GM19240 (cell line): ENCODE results near the gene RUNX1.

Source experiments
- DNase-seq: peaks from one replicate; pipeline ENCODE4 v3.0.0; 2011; ENCODE audit warnings: low spot score; ENCODE audit not compliant: insufficient read length

RUNX1 gene

GRCh38 chr21:34834290-34834689 lies 214.8 kb downstream of the RUNX1 start:
- no peak for DNase-seq

GRCh38 chr21:34833465-34833864 lies 215.6 kb downstream of the RUNX1 start:
- no peak for DNase-seq

GRCh38 chr21:34830386-34831170 lies 218.5 kb downstream of the RUNX1 start:
- DNase-seq: no peak

GRCh38 chr21:34827445-34828235 lies 221.5 kb downstream of the RUNX1 start:
- no peak for DNase-seq

- no peak for DNase-seq
Observed at GRCh38 chr21:34826836-34827235, 222.3 kb downstream of the RUNX1 start.

GRCh38 chr21:34825948-34826548 lies 223.1 kb downstream of the RUNX1 start:
- no peak for DNase-seq

GRCh38 chr21:34825101-34825500 lies 224.0 kb downstream of the RUNX1 start:
- DNase-seq: no peak

- no peak for DNase-seq
Observed at GRCh38 chr21:34824314-34824713, 224.8 kb downstream of the RUNX1 start.

GRCh38 chr21:34822942-34823341 lies 226.2 kb downstream of the RUNX1 start:
- no peak for DNase-seq

- DNase-seq: no peak
Observed at GRCh38 chr21:34822168-34822567, 226.9 kb downstream of the RUNX1 start.

- DNase-seq: no peak
Observed at GRCh38 chr21:34821717-34822116, 227.4 kb downstream of the RUNX1 start.

- no peak for DNase-seq
Observed at GRCh38 chr21:34820051-34820450, 229.1 kb downstream of the RUNX1 start.

- no peak for DNase-seq
Observed at GRCh38 chr21:34819357-34819999, 229.6 kb downstream of the RUNX1 start.

- DNase-seq: no peak
Observed at GRCh38 chr21:34818662-34819158, 230.4 kb downstream of the RUNX1 start.

- DNase-seq: no peak
Observed at GRCh38 chr21:34817821-34818661, 231.1 kb downstream of the RUNX1 start.

GRCh38 chr21:34815831-34816705 lies 233.0 kb downstream of the RUNX1 start:
- no peak for DNase-seq

- DNase-seq: no peak
Observed at GRCh38 chr21:34814529-34814951, 234.6 kb downstream of the RUNX1 start.

- DNase-seq: no peak
Observed at GRCh38 chr21:34813266-34813894, 235.7 kb downstream of the RUNX1 start.
